C4-2B (cell line): ENCODE results near the gene MB.

Source experiments
- H3K27ac ChIP-seq: fragments of 450-650 bp; 2 replicates; pipeline ENCODE4 v1.5.1; 2017
- ZFX ChIP-seq: fragments of 450-650 bp; IDR thresholded peaks from 2 replicates; pipeline ENCODE4 v1.6.1; 2017
- TF ChIP-seq, protein P1 (sequence below): fragments of 450-650 bp; conservative IDR thresholded peaks from 2 replicates; pipeline ENCODE4 v1.5.1; 2017; ENCODE audit warnings: mild to moderate bottlenecking

MB gene

DNA sequence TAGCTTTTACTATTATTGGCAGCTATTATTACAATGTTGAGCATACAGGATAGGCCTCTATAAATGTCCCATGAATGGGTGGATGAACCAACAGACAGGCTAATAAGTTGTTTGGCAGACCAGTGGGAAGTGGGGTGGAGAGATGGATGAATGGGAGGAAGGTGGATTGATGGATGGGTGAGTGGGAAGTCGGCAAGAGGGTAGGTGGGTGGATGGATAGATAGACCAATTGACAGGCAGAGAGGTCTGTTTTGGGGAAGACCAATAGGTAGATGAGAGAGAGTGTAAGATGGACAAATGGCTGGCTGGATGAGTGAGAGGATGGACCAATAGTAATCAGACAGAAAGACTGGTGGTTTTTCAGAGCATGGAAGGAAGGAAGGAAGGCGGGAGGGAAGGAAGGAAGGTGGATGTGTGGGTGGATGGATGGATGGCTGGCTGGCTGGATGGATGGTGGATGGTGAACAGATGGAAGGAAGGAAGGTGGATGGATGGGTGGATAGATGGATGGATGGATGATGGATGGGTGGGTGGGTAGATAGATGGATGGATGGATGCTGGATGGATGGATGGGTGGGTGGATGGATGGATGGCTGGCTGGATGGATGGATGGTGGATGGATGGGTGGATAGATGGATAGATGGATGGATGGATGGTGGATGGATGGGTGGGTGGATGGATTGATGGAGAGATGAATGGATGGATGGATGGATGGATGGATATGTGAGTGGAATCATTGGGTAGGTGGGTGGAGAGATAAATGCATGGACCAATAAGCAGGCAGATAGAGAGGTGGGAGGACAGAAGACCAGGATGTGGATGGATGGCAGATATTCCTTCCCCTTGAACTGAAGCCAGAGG, 39.1 kb downstream of the MB start:
- no peak for TF ChIP-seq ZFX
- TF ChIP-seq, protein P1, sequence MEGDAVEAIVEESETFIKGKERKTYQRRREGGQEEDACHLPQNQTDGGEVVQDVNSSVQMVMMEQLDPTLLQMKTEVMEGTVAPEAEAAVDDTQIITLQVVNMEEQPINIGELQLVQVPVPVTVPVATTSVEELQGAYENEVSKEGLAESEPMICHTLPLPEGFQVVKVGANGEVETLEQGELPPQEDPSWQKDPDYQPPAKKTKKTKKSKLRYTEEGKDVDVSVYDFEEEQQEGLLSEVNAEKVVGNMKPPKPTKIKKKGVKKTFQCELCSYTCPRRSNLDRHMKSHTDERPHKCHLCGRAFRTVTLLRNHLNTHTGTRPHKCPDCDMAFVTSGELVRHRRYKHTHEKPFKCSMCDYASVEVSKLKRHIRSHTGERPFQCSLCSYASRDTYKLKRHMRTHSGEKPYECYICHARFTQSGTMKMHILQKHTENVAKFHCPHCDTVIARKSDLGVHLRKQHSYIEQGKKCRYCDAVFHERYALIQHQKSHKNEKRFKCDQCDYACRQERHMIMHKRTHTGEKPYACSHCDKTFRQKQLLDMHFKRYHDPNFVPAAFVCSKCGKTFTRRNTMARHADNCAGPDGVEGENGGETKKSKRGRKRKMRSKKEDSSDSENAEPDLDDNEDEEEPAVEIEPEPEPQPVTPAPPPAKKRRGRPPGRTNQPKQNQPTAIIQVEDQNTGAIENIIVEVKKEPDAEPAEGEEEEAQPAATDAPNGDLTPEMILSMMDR, result no peak
- H3K27ac ChIP-seq, result no peak overlapping the region

DNA sequence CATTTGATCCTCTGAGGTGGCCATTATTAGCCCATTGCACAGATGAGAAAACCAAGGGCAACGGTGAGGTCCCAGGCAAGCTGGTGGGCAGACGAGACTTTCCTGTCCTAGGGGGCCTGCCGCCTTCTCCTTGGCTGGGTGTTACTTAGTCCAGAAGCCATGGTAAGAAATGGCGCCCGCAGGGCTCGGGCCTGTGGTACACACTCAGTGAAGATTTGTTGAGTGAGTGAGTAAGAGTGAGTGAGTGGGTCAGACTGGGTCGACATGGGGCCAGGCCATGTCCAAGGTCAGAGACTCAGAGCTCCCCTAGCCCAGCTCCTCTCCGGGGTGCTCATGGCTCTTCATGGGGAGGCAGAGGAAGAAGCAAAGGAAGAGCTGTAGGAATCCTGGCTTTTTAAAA, 40.5 kb downstream of the MB start:
- H3K27ac ChIP-seq, result no peak overlapping the region

DNA sequence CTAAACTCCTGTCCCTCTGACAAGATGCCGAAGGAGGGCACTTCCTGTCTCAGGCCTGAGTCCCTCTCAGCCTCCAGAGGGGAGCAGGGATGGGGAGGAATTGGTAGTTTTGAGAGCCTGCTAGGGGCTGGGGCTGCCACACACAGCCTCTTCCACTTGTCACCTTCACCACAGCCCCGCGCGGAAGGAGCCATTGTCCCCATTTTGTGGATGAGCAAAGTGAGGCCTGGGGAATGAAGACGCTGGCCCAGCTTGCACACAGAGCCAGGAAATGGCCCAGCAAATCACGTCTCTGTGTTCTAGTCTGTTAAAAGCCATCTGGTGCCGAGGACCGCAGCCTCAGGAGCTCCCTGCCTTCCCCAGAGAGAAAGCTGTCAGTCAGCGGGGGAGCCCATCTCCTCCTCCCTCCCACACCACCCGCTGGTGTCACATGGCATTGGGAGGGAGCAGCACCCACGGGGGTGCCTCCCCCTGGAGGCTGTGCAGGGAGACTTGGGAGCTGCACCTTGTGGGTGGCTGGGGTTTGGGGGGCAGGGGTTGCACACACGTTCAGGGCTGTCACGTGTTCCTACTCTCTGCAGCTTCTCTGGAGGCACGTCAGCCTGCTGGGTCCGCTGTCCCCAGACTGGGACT, 41.9 kb downstream of the MB start:
- TF ChIP-seq ZFX, result no peak
- TF ChIP-seq, protein P1, result no peak
- H3K27ac ChIP-seq, result no peak overlapping the region

More for the DNA sequence above, 40.5 kb downstream of the MB start:
- TF ChIP-seq, protein P1, result no peak
- no peak for TF ChIP-seq ZFX

GRCh38 chr22:35572556-35572955, 44.6 kb downstream of the MB start:
- no peak for TF ChIP-seq ZFX
- TF ChIP-seq, protein P1, result no peak

GRCh38 chr22:35570686-35571194, 46.4 kb downstream of the MB start:
- TF ChIP-seq ZFX, result no peak
- TF ChIP-seq, protein P1, result no peak
- no peak overlapping the region for H3K27ac ChIP-seq

More at GRCh38 chr22:35572556-35572955, 44.6 kb downstream of the MB start:
- no peak overlapping the region for H3K27ac ChIP-seq

DNA sequence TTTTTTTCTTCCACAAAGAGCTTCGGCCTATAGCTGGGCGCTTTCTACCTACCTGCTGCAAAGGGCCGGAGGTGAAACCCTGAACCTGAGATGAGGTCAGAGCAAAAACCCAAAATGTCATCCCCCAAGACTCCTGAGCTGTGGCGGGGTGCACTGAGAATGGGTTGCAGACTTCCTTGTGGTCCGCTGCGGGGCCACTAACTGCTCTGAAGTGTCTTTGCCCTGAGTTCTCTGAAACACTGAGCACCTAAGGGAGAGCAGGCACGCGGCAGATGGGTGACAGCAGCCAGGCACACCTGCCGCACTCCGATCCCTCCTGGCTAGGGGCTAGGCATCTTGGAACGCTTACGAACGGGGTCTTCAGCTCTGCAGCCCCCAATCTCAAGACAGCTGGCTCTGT, 47.2 kb downstream of the MB start:
- H3K27ac ChIP-seq, result no peak overlapping the region
- TF ChIP-seq, protein P1, result no peak
- TF ChIP-seq ZFX, result no peak
